Hematopoietic multipotent progenitor cell treated with erythropoietin and hydrocortisone succinate and interleukin-3 and kit ligand, for 15 days (in vitro differentiated cells): Measurements from ENCODE around the gene AKR1B15.
"Not testable (repeated sequence)": the region's sequence is repeated elsewhere in the genome, so short reads cannot be mapped to it uniquely, and the experiment has no call there.

ENCODE experiments used
- DNase-seq: peaks from one replicate; pipeline ENCODE4 v3.0.0-alpha.2; 2015; ENCODE audit warnings: low spot score

Gene AKR1B15

DNA sequence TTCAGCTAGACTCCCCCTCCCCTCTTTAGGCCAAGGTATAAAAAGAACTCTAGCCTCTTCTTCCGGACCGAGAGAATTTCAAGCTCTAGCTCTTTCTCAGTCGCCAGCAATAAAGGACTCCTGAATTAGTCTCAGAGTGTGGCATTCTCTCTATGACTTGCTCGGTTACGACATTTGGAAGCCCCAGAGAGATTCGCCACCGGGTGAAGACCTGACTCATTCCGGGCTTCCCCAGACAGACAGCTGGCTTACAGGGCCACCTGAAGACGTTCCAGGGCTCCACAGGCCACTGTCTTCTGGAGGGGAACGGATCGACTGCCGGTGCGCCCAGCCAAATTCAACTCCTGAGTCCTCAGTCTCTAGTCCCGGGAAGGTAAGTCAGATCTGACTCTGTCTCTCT lies at the start of gene AKR1B15:
Gene AKR1B15, plus strand, starts transcription at position 234 of the 400 bp plus-strand sequence. CDS start 15,510 bp downstream, outside the sequence.
- no peak for DNase-seq

DNA sequence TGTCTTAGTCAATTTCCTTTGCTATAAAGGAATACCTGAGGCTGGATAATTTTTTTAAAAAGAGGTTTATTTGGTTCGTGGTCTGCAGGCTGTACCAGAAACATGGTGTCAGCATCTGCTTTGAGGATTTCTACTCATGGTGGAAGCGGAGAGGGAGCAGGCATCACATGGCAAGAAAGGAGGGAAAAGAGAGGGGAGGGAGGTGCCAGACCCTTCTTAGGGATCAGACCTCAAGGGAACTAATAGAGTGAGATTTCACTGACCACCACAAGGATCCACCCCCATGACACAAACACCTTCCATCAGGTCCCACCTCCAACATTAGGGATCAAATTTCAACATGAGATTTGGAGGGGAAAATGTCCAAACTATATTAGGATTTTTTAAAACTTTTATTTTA lies 48.5 kb upstream of the AKR1B15 start:
- DNase-seq: no peak

DNA sequence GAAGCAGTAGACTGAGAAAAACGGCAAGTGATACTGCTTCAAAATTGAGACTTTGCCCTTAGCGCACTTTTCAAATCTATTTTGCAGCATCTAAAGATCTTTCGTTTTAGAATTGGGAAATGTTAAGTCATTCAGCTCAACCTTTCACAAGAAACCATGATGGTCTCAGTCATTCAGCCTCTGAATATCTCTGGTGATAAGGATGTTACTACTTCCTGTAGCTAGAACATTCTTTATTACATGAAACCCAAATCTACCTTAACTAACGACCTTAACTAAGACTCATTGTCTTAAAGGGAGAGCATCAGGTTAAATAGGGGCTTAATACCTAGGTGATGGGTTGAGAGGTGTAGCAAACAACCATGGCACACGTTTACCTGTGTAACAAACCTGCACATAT lies 47.9 kb upstream of the AKR1B15 start:
- no peak for DNase-seq

DNA sequence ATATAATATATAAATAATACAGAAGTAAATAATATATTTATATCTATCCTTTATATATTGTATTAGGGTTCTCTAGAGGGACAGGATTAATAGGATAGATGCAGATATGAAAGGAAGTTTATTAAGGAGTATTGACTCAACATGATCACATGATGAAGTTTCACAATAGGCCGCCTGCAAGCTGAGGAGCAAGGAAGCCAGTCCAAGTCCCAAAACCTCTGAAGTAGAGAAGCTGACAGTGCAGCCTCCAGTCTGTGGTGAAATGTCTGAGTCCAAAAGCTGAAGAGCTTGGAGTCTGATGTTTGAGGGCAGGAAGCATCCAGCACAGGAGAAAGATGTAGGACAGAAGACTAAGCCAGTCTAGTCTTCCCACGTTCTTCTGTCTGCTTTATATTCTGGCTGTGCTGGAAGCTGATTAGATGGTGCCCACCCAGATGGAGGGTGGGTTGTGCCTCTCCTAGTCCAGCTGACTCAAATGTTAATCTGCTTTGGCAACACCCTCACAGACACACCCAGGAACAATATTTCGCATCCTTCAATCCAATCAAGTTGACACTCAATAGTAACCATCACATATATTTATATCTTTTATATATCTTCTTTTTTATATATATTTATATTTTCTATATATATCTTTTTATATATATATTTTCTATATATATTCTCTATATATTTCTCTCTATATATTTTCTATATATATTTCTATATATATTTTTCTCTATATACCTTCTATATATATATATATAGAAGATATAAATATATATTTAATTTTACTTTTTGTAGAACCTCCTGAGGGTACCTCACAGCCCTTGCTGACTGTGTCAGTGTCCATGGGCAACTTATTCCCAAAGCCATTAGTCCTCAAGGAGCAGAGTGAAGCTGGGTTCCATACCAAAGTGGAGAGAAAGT lies 46.2 kb upstream of the AKR1B15 start:
- peak; percentile 15 for DNase-seq

DNA sequence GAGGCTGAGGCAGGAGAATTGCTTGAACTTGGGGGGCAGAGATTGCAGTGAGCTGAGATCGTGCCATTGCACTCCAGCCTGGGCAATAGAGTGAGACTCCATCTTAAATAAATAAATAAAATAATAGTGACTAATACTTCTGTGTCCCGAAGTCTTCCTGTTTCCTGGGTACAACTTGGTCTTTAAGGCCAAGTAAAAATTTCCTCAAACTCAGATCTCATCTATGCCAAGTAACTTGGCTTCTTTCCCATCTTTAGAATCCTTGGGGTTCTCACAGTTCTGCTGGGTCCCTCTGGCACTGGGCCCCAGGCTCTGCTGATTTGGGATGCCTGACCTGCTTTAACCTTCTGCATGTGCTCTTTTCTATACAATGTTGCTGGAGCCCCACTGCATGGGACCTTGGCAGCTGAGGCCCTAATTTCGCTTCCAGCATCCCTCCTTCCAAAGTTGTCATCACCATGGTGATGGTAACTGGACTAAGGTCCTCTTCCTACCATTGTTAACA lies 44.2 kb upstream of the AKR1B15 start:
- no peak for DNase-seq

DNA sequence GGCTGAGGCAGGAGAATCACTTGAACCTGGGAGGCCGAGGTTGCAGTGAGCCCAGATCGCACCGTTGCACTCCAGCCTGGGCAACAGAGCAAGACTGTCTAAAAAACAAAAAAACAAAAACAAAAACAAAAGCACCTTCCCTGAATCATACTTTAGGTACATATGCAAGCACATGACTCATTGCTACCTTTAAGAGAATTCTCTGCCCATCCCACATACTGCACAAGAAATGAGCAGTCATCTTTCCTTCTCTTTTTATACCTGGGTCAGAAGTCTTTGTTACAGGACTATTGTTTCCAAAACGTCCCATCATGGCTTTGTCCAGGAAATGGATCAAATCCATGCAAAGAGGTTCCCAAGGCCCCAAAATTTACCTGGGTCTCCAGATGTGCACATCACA lies 43.1 kb upstream of the AKR1B15 start:
- no peak for DNase-seq

DNA sequence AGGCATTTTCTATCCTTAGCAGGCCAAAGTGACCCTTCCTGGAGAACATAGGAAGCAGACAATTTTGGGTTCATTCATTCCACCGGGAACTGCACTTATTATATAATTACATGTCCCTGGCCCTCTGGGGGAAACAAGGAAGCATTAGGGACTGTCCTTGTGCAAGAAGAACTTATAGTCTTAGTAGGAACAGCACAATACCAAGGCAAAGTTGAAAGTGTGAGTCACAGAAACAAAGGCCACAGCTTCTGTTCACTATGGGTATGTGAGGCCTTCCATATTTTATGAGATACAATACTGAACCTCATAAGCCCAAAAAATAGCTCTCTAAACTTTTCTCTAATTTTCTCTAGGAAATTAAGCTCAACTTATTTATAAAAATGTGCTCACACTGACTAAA lies 39.9 kb upstream of the AKR1B15 start:
- DNase-seq: no peak

DNA sequence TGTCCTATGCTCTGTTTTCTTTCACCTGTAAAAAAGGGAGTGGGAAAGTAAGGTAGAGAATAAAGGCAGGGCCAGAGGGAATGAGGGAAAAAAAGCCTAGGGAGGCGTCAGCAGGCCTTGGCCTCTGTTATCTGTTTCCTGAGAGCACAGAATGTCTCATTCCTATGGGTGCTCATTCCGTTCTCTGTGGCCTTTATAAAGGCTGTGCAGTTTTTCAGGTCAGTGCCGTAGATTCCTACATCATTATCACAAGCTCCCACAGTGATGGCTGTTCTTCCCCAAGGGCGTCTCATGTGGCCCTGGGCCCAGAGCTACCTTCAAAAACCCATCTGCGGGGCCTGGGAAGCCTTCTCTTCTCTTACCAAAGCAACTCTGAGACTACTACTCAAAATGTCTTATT lies 38.3 kb upstream of the AKR1B15 start:
- DNase-seq: no peak

DNA sequence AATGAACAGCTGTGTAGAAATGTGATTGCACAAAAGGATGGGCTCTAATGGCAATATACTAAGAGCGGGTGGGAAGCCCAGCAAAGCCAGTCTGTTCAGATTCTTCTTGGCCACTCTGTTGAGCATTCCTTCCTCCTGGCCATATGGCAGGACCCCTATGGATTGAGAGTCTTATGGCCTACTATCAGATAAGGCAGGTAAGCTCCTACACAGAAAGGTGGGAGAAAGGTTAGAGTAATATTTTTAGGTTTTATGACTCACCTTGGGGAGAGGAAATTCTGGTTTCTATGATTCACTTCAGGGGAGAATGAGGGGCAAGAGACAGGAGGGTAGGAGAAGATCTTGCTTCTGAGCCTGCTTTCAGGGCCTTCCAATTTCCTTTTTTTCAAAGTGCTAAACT lies 36.6 kb upstream of the AKR1B15 start:
- no peak for DNase-seq

DNA sequence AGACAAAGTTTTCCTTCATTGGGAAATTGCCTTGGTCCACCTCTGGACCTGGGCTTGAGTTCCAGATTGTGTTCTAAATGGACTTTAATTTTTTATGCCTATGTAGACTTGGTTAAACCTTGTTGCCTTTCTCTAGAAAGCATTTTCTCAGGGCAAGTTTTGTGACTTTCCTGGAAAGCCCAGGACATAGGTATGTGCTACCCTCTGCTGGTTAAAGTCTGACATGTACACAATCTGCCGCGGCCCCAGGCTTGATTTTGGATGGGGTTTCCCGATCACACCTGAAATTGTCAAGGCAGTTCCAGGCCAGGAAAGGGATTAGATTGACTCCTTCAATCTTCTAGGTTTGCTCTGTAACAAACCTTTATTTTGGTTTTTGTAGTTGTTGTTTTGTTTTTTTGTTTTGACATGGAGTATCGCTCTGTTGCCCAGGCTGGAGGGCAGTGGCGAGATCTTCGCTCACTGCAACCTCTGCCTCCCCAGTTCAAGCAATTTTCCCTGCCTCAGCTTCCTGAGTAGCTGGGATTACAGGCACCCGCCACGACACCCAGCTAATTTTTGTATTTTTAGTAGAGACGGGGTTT lies 35.6 kb upstream of the AKR1B15 start:
- peak; percentile 21 for DNase-seq

DNA sequence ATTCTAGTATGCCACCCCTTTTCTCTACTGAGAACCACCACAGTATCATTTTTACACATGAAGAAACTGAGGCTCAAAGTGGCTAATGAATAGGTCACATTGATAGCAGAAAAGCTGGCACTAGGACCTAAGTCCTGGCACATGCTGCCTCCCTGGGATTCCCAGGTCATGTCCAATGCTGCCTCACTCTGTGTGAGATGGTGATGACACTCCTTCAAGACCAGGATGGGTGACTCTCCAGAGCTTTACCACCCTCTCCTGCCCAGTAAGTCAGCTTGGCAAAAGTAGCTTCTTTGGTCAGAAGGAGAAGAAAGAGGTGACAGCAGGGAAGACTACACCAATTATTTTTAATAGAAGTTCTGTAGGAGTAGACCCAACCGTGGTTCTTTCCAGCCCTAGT lies 34.8 kb upstream of the AKR1B15 start:
- no peak for DNase-seq

DNA sequence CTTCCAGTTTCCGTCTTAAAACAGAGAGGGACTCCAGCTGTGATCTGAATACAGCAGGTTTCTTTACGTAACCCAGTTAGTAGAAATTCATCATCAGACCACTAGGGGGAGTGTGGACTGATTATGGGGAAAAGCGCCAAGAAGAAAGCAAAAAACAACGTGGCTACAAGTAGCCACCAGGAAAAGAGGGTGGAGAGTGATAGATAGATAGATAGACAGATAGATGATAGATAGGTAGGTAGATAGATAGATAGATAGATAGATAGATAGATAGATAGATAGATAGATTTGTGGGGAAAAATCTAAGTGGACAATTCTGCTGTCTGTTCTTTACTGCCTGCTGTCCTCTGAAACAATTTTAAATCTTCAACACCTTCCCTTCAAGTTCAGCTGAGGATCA lies 34.2 kb upstream of the AKR1B15 start:
- peak; percentile 76 for DNase-seq

DNA sequence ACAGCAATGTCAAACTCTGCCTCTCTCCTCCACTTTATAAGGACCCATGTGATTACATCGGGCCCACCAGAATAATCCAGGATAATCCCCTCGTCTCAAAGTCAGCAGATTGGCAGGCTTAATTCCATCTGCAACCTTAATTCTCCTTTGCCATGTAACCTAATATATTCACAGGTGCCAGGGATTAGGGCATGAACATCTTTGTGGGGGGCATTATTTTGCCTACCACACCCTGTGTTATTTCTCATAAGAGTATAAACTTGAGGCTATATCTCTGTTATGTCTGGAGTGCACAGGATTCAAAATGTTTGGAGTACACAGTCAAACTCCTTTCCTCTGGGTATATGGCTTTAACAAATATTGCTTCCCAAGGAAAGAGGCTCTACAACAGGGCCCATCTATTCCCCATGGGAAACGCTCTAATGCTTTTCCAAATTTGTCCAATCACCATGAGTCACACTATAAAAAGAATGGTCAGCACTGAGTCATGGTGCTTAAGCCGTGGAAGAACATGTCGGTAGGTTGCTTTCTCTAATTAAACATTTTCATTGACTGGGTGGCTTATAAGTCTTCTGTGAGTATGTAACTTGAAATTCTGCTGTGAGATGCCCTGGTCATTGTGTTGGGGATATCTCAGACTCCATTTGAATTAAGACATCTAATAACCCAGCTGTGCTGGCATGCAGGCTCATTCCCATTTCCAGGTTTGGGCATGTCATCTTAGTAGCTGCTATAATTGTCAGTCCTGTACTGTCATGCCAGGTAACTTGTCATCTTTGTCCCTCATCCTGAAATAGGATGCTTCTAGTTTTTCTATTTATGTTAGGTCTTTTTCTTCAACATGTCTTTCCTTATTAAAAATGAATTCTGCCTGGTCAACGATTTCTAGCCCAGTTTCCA lies 33.1 kb upstream of the AKR1B15 start:
- DNase-seq: no peak

DNA sequence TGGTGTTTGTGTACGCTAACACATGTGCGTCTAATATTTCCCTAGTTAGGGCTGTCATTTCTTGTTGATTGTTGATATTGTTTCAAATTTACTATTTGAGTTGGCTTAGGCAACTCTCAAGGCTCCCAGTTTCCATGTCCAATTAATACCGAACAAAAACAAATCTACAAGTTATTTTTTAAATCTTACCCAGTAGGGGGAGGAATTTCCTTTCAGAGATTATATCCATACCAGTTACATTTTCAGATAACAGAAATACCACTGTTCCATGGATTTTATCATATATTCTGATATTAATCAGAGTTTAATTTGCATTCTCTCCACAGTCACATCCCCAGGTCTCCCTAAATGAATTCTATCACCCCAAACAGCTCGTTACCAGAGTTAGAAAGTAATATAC lies 28.8 kb upstream of the AKR1B15 start:
- no peak for DNase-seq

DNA sequence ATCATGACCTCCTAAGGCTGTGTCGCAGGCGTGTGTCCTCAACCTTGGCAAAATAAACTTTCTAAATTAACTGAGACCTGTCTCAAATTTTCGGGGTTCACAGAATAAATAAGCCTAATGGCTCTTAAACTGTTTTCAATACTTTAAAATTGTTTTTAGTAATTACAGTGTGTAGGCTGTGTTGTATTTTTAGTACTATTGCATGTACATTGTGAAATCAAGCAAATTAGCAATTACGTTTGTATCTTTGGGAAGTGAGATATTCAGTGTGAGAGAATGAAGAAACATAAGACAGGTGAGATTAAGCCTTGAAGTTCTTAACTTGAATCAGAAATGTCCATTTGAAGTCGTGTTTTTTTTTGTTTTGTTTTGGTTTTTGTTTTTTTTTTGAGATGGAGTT lies 26.3 kb upstream of the AKR1B15 start:
- DNase-seq: no peak

DNA sequence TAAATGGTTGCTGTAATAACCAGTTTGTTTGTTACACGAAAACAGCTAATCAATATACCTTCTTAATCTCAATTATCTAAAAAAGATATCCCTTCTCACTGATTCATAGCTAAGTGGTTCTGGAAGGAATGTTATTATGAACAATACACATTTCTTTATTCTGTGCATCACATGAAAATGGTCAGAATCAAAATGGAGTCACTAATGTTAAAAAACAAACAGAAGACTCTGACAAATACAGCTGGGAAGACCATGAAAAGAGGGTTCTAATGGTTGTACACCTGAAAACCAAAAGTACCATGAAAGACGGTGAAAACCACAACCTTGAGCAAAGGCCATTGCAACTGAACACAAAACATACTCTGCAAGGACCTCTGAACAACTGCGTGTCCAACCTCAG lies 23.5 kb upstream of the AKR1B15 start:
- not testable (repeated sequence) for DNase-seq

DNA sequence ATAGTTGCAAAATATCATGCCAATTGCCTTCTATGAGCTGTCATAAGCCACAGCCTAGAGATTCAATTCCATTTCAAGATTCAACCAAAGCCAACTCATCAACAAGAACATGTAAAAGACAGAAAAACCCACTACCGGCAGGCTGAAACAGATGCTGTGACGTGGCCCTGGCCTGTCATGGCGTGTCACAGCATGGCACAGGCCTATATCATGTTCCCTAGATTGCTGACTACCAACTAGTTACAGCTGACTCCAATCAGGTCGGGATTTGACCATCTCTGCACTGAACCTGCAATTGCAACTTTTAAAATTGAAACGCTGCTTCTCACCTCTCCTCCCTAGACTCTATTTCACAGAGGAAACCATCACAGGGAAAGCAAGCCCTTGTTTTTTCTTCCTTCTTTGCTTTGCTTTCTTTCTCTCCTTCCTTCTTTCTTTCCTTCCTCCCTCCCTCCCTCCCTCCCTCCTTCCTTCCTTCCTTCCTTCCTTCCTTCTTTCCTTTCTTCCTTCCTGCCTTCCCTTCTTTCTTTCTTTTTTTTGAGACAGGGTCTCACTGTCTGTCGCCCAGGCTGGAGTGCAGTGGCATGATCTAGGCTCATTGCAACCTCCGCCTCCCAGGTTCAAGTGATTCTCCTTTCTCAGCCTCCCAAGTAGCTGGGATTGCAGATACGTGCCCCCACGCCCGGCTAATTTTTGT lies 22.2 kb upstream of the AKR1B15 start:
- DNase-seq: not testable (repeated sequence)

DNA sequence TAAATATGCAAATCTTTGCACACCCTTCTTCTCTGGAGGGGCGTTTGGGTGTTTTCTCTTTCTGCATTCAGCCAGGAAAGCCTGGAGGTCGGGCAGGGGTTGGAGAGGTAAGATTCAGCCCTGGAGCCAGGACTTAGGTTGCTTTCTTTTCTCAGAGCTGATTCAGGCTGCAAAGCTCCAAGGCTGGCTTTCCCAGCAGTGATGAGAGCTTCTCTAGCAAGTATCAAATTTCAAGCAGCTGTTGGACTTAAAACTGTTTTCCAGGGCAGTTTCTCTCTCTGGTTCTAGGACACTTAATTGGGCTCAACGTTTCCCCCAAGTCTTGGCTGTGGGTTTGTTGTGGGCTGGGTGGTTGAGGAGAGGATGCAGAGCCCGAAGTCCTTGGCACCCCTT lies 20.9 kb upstream of the AKR1B15 start:
- DNase-seq: no peak

DNA sequence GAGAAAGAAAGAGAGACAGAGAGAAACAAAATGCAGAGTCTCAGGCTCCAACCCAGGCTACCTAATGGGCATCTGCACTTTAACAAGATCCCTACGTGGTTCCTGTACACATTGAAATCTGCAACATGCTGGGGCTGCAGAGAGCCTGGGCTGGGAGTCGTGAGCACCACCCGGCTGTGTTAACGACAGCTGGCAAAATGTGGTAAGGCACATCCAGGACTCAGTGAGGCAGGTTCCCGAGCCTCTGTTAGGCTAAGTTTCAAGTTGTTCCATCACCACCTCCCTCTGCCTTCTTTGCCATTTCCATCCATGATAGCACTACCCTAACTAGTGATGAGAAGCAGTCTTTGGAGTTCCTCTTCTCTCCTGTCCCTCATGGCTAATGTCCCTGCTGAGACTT lies 20.2 kb upstream of the AKR1B15 start:
- DNase-seq: no peak

DNA sequence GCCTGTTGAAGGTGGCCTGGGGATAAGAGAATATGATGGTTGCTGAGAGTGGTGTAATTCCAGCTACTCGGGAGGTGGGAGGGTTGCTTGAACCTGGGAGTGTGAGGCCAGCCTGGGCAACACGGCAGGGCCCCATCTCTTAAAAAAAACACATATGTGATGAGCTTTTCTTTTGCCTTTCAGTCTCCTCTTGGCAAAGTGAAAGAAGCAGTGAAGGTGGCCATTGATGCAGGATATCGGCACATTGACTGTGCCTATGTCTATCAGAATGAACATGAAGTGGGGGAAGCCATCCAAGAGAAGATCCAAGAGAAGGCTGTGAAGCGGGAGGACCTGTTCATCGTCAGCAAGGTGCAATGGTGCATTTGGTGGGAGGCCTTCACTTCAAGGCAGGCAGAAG lies 18.4 kb upstream of the AKR1B15 start:
- no peak for DNase-seq

DNA sequence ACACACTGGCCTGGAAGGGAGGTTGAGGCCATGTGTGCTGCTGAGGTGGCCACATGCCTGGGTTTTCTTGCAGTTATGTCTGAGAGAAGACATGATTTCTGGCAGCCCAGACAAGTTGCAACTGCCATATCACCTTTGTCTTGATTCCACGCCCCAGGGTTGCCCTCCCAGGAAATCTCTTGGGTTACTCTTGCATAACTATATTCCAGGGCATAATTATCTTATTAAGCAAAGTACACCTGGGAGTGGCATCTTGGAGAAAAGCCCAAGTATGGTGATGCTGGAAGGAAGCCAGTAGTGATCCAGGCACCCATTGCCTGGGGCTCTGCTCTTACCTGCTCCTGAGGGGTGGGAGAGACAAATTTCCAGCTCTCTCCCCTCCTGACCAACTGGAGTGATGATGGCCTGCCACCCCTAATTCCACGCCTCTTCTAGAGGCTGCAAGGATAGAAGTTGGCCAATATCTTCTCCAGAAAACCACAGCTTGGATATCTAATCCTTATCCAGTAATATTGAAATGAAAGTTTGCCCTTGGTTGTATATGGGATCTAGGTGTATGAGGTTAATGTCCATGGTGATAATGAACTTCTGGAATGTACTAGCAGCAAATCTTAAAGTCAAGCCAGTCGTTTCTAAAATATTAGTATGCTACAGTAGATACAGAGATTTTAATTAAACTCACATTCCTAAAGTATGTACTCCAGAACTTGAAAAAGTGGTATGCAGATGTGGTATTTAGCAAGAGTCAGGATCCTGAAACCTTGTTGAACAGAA lies 16.5 kb upstream of the AKR1B15 start:
- no peak for DNase-seq
